ENCODE measurements around the gene PCSK9. TPM values are rescaled to one million over a fixed set of nuclear protein-coding genes. Genes with fewer than 3 reads are reported as not detected.
A peak's percentile ranks its signal among the peaks of the same experiment; 100 is the strongest.

Gene PCSK9
- total RNA-seq, 1 experiment from 2014 or later: 0.26 TPM

DNA sequence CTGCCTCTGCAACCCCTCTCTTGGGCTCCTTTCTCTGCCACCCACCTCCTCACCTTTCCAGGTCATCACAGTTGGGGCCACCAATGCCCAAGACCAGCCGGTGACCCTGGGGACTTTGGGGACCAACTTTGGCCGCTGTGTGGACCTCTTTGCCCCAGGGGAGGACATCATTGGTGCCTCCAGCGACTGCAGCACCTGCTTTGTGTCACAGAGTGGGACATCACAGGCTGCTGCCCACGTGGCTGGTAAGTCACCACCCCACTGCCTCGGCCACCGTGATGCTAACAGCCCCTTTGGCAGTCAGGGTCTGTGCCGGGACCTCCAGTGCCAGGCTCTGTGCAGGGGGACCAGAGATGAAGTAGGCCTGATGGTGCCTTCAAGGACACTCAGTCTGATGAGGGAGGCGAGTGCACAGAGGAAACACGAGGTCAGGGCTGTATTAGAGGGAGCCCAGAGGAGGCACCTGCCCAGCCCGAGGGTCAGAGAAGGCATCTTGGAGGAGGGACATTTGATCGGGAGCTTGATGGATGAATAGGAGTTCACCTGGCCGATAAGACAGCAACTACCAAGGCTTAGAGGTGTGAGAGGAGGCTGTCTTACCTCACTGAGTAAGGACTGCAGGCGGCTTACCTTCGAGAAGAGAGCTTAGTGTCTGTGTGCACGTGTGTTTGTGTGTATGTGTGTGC is 18.1 kb downstream of the PCSK9 start:
- CTCF ChIA-PET: no interaction called here
- no peaks in the 10 kb centered on the region for H3K9me3 ChIP-seq (ENCODE audit: control insufficient read depth, insufficient read depth, low read depth, low read length)
- POLR2A ChIA-PET: no interaction called here
- H3K27me3 ChIP-seq (ENCODE audit: control insufficient read depth, insufficient read depth, low read length): no peaks in the 10 kb centered on the region
- DNase-seq (ENCODE audit: low read depth, low spot score) (no peak), ATAC-seq (peak; percentile 24; the same call in 1 of the 2 replicates)
- no TSS peak for BruUV-seq (replicated peaks)
- H3K36me3 ChIP-seq (ENCODE audit: control insufficient read depth, insufficient read depth, low read length): no peaks in the 10 kb centered on the region
- in situ Hi-C loops (cut with HindIII; ENCODE audit: low pct_unique_long_range_greater_than_20kb, low sequenced_read_pairs) (no loop called here), intact Hi-C loops (cut with micrococcal nuclease; ENCODE audit: unreplicated experiment) (no loop called here)
- H3K4me3 ChIP-seq (ENCODE audit: low read depth in 2 of 2, low read length in 2 of 2): no peak overlapping the region
- H3K27ac ChIP-seq (ENCODE audit: low read length): no peak overlapping the region
- H3K4me1 ChIP-seq (ENCODE audit: control insufficient read depth, insufficient read depth, low read length): no peaks in the 10 kb centered on the region
- TF ChIP-seq TCF7L2 (IDR thresholded peaks at IDR 0.05; ENCODE audit: low read depth, low read length): no peak
- TF ChIP-seq, protein P1, sequence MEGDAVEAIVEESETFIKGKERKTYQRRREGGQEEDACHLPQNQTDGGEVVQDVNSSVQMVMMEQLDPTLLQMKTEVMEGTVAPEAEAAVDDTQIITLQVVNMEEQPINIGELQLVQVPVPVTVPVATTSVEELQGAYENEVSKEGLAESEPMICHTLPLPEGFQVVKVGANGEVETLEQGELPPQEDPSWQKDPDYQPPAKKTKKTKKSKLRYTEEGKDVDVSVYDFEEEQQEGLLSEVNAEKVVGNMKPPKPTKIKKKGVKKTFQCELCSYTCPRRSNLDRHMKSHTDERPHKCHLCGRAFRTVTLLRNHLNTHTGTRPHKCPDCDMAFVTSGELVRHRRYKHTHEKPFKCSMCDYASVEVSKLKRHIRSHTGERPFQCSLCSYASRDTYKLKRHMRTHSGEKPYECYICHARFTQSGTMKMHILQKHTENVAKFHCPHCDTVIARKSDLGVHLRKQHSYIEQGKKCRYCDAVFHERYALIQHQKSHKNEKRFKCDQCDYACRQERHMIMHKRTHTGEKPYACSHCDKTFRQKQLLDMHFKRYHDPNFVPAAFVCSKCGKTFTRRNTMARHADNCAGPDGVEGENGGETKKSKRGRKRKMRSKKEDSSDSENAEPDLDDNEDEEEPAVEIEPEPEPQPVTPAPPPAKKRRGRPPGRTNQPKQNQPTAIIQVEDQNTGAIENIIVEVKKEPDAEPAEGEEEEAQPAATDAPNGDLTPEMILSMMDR (IDR thresholded peaks at IDR 0.05): no peak
- no peak for TF ChIP-seq POLR2AphosphoS5 (IDR thresholded peaks at IDR 0.05; ENCODE audit: low read depth, low read length)
- TF ChIP-seq, protein P2, sequence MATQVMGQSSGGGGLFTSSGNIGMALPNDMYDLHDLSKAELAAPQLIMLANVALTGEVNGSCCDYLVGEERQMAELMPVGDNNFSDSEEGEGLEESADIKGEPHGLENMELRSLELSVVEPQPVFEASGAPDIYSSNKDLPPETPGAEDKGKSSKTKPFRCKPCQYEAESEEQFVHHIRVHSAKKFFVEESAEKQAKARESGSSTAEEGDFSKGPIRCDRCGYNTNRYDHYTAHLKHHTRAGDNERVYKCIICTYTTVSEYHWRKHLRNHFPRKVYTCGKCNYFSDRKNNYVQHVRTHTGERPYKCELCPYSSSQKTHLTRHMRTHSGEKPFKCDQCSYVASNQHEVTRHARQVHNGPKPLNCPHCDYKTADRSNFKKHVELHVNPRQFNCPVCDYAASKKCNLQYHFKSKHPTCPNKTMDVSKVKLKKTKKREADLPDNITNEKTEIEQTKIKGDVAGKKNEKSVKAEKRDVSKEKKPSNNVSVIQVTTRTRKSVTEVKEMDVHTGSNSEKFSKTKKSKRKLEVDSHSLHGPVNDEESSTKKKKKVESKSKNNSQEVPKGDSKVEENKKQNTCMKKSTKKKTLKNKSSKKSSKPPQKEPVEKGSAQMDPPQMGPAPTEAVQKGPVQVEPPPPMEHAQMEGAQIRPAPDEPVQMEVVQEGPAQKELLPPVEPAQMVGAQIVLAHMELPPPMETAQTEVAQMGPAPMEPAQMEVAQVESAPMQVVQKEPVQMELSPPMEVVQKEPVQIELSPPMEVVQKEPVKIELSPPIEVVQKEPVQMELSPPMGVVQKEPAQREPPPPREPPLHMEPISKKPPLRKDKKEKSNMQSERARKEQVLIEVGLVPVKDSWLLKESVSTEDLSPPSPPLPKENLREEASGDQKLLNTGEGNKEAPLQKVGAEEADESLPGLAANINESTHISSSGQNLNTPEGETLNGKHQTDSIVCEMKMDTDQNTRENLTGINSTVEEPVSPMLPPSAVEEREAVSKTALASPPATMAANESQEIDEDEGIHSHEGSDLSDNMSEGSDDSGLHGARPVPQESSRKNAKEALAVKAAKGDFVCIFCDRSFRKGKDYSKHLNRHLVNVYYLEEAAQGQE (IDR thresholded peaks at IDR 0.05; ENCODE audit: insufficient read depth in 1 of 2, low read depth in 2 of 2, low read length in 1 of 2): no peak
- TF ChIP-seq SIN3A (IDR thresholded peaks at IDR 0.05; ENCODE audit: borderline replicate concordance, insufficient read depth, low read depth, low read length): no peak

GRCh38 chr1:55057956-55058298 is 18.6 kb downstream of the PCSK9 start:
- Histone ChIP-seq H3K4me3 (ENCODE audit: low read depth in 2 of 2, low read length in 2 of 2) (no peak overlapping the region), H3K4me1 (ENCODE audit: control insufficient read depth, insufficient read depth, low read length) (no peaks in the 10 kb centered on the region), H3K27ac (ENCODE audit: low read length) (no peak overlapping the region), H3K27me3 (ENCODE audit: control insufficient read depth, insufficient read depth, low read length) (no peaks in the 10 kb centered on the region), H3K36me3 (ENCODE audit: control insufficient read depth, insufficient read depth, low read length) (no peaks in the 10 kb centered on the region), H3K9me3 (ENCODE audit: control insufficient read depth, insufficient read depth, low read depth, low read length) (no peaks in the 10 kb centered on the region)
- ATAC-seq: no peak
- no peak for DNase-seq (ENCODE audit: low read depth, low spot score)
- TF ChIP-seq SIN3A (IDR thresholded peaks at IDR 0.05; ENCODE audit: borderline replicate concordance, insufficient read depth, low read depth, low read length) (no peak), TCF7L2 (IDR thresholded peaks at IDR 0.05; ENCODE audit: low read depth, low read length) (no peak), POLR2AphosphoS5 (IDR thresholded peaks at IDR 0.05; ENCODE audit: low read depth, low read length) (no peak)
- TF ChIP-seq, protein P2 (IDR thresholded peaks at IDR 0.05; ENCODE audit: insufficient read depth in 1 of 2, low read depth in 2 of 2, low read length in 1 of 2): no peak
- TF ChIP-seq, protein P1 (IDR thresholded peaks at IDR 0.05): no peak
- ChIA-PET CTCF (no interaction called here), POLR2A (no interaction called here)
- intact Hi-C loops (cut with micrococcal nuclease; ENCODE audit: unreplicated experiment): no loop called here
- no TSS peak for BruUV-seq (replicated peaks)
- in situ Hi-C loops (cut with HindIII; ENCODE audit: low pct_unique_long_range_greater_than_20kb, low sequenced_read_pairs): no loop called here

Measured in Panc1 (cell line).